A549 (cell line): ENCODE results near the gene GNL2.

Experiments used
- CBX8 ChIP-seq: fragments of 200-600 bp; sonication (generic); IDR thresholded peaks from 2 replicates; pipeline ENCODE4 v1.6.1; 2016
- EP300 ChIP-seq, 2 experiments: fragments of >200 bp; sonication (Bioruptor Twin); formaldehyde crosslinking; IDR thresholded peaks; 2 replicates in 1 of 2; 3 replicates in 1 of 2; pipeline ENCODE4 v1.6.1; 2016 to 2017
- HOXB5 ChIP-seq: fragments of 250-450 bp; sonication (Bioruptor Pico); IDR thresholded peaks from 2 replicates; pipeline ENCODE4 v1.5.0; 2020; ENCODE audit warnings: mild to moderate bottlenecking, moderate library complexity
- JUN ChIP-seq, 2 experiments: fragments of >200 bp; sonication (Bioruptor Twin); formaldehyde crosslinking; IDR thresholded peaks; 2 replicates in 1 of 2; 3 replicates in 1 of 2; pipeline ENCODE4 v1.6.1; 2016 to 2017
- POLR2A ChIP-seq: IDR thresholded peaks from 2 replicates; pipeline ENCODE4 v1.6.1; 2012; ENCODE audit warnings: mild to moderate bottlenecking, low read length
- TF ChIP-seq, protein P1 (sequence below): fragments of >200 bp; sonication (Bioruptor Twin); formaldehyde crosslinking; IDR thresholded peaks from 3 replicates; pipeline ENCODE4 v1.5.1; 2016
- TF ChIP-seq, protein P2 (sequence below): IDR thresholded peaks from 2 replicates; pipeline ENCODE4 v1.6.1; 2012

DNA sequence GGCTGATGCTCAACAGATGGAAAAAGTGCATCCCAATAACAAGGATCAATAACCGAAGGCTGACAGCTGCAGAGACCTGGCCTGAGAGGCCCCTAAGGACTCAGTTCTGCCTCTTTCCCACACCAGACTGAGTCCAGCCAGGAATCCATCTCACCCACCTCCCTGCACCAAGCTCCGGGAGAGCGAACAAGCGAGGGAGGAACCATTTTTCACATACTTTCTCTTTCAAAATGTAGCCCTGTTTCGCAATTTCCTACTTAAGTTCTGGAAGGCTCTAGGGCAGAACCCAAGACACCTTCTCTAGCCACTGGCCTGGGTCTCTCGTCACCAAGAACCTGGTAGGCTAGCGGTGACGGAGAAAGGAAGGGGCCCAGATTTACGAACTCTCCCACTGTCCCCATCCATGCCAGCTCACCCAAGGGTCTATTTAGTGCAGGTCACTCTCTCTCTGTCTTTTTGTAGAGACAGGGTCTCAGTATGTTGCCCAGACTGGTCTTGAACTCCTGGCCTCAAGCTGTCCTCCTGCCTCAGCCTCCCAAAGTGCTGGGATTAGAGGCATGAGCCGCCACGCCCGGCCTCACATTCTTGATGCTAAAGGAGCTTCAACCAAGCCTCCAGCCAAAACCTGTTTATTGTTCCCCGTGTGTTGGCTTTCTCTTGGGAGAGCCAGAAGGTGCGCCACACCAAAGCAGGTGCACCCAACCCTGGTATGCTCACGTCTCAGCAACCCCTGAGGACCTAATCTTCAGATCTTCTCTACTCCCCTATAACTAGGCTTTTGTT, 10.9 kb upstream of the GNL2 start:
- TF ChIP-seq, protein P1, sequence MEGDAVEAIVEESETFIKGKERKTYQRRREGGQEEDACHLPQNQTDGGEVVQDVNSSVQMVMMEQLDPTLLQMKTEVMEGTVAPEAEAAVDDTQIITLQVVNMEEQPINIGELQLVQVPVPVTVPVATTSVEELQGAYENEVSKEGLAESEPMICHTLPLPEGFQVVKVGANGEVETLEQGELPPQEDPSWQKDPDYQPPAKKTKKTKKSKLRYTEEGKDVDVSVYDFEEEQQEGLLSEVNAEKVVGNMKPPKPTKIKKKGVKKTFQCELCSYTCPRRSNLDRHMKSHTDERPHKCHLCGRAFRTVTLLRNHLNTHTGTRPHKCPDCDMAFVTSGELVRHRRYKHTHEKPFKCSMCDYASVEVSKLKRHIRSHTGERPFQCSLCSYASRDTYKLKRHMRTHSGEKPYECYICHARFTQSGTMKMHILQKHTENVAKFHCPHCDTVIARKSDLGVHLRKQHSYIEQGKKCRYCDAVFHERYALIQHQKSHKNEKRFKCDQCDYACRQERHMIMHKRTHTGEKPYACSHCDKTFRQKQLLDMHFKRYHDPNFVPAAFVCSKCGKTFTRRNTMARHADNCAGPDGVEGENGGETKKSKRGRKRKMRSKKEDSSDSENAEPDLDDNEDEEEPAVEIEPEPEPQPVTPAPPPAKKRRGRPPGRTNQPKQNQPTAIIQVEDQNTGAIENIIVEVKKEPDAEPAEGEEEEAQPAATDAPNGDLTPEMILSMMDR: no peak
- TF ChIP-seq HOXB5 (no peak), CBX8 (no peak), POLR2A (no peak), JUN (IDR thresholded peaks at IDR 0.05) (no peak), EP300 (IDR thresholded peaks at IDR 0.05) (no peak)
- TF ChIP-seq, protein P2, sequence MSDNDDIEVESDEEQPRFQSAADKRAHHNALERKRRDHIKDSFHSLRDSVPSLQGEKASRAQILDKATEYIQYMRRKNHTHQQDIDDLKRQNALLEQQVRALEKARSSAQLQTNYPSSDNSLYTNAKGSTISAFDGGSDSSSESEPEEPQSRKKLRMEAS: no peak
